Measurements from ENCODE around the gene PODXL2.
"Not testable (repeated sequence)": the region's sequence is repeated elsewhere in the genome, so short reads cannot be mapped to it uniquely, and the experiment has no call there.

PODXL2 gene

GRCh38 chr3:127628788-127629466 lies at the start of gene PODXL2:
Gene PODXL2, plus strand, starts transcription at chr3:127629185. Its CDS starts 35 bp downstream, at chr3:127629220.
- DNase-seq (ENCODE audit: low spot score): peak; percentile 11

GRCh38 chr3:127580327-127581060 lies 48.5 kb upstream of the PODXL2 start:
- no peak for DNase-seq (ENCODE audit: low spot score)

- DNase-seq (ENCODE audit: low spot score): no peak
Measured at GRCh38 chr3:127584734-127585133, 44.3 kb upstream of the PODXL2 start.

GRCh38 chr3:127585163-127585812 lies 43.7 kb upstream of the PODXL2 start:
- DNase-seq (ENCODE audit: low spot score): no peak

- no peak for DNase-seq (ENCODE audit: low spot score)
Measured at GRCh38 chr3:127585813-127586413, 43.1 kb upstream of the PODXL2 start.

GRCh38 chr3:127587876-127588275 lies 41.1 kb upstream of the PODXL2 start:
- DNase-seq (ENCODE audit: low spot score): no peak

GRCh38 chr3:127588806-127589577 lies 40.0 kb upstream of the PODXL2 start:
- DNase-seq (ENCODE audit: low spot score): no peak

- DNase-seq (ENCODE audit: low spot score): no peak
Measured at GRCh38 chr3:127589600-127590281, 39.2 kb upstream of the PODXL2 start.

GRCh38 chr3:127590282-127590592 lies 38.7 kb upstream of the PODXL2 start:
- no peak for DNase-seq (ENCODE audit: low spot score)

- DNase-seq (ENCODE audit: low spot score): peak; percentile 88
Measured at GRCh38 chr3:127590593-127591465, 38.2 kb upstream of the PODXL2 start, which contains the start of gene TPRA1. Gene TPRA1, minus strand, starts transcription at chr3:127590733. Its CDS starts 10,587 bp downstream, at chr3:127580146.

- no peak for DNase-seq (ENCODE audit: low spot score)
Measured at GRCh38 chr3:127593178-127593577, 35.8 kb upstream of the PODXL2 start.

GRCh38 chr3:127595303-127595702 lies 33.7 kb upstream of the PODXL2 start:
- no peak for DNase-seq (ENCODE audit: low spot score)

GRCh38 chr3:127597020-127597771 lies 31.8 kb upstream of the PODXL2 start:
- no peak for DNase-seq (ENCODE audit: low spot score)

GRCh38 chr3:127598841-127599570 lies 30.0 kb upstream of the PODXL2 start:
- DNase-seq (ENCODE audit: low spot score): no peak

- no peak for DNase-seq (ENCODE audit: low spot score)
Measured at GRCh38 chr3:127600749-127601456, 28.1 kb upstream of the PODXL2 start.

GRCh38 chr3:127604035-127604434 lies 24.9 kb upstream of the PODXL2 start:
- no peak for DNase-seq (ENCODE audit: low spot score)

- no peak for DNase-seq (ENCODE audit: low spot score)
Measured at GRCh38 chr3:127604546-127605165, 24.3 kb upstream of the PODXL2 start.

GRCh38 chr3:127605547-127605946 lies 23.4 kb upstream of the PODXL2 start:
- DNase-seq (ENCODE audit: low spot score): not testable (repeated sequence)
